SKM-1 treated with dmso at 0.1 percent for 144 hours (cell line): ENCODE results near the gene MDFIC2.
"Not testable (repeated sequence)": the region's sequence is repeated elsewhere in the genome, so short reads cannot be mapped to it uniquely, and the experiment has no call there.

ENCODE experiments used
- DNase-seq: peaks from one replicate; lab custom pipeline; 2025; ENCODE audit not compliant: unreplicated experiment; lab: John Stamatoyannopoulos, UW

MDFIC2 gene

DNA sequence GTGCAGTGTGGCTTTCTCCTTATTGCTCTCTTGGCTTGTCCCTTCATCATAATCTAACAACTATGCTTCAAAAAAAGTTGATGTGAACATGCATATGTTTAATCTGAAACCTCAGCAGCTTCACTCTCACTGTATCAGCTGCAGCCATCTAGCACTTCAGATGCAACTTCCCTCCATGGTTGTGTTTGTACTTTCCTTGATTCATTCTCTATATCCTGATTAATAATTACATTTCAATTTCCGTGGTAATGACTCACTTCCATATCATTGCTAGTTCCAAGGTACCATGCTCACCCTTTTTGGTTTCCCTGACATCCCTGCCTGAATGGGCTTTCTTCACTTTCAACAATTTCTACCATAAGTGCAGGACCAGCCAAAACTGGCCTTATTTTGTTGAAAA is 51.2 kb downstream of the MDFIC2 start:
- no peak for DNase-seq

DNA sequence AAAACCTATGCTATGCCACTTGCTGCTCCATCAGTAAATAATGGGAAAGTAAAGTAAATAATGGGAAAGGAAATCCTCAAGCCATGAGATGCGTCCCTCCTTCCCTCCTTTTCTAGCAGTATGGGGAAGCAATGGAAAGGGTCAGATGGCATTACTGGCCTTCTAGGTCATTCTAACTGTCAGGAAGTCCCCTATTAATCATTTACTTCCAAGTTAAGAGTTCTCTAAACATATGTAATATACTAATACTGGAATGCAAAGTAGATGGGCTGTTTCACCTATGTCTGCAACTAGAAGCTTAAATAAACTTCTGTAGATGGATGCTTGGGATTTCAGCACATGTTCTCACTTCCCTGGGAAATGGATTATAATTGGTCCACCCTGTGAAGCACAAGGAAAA is 55.9 kb downstream of the MDFIC2 start:
- no peak for DNase-seq

- no peak for DNase-seq
Observed at GRCh38 chr3:70250492-70250891, 61.9 kb downstream of the MDFIC2 start.

GRCh38 chr3:70249509-70250160 is 62.8 kb downstream of the MDFIC2 start:
- no peak for DNase-seq

DNA sequence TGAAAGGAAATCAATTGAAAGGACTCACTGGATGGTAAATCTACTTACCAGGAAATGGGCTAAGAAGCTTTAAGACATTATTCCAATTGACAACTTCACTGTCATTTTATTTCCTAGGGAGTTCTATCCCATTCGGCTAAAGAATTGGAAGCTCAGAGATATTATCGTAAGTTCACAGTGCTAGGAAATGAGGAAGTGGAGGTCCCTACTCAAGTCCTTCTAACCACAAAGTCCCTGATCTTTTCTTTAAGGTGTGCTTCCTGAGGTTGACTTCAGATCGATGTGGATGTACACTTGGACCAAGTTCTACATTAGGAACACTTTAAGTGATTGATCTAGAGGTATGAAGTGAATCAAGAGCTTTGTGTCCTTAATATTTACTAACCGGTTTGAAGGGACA is 63.6 kb downstream of the MDFIC2 start:
- DNase-seq, result peak; percentile 1

GRCh38 chr3:70247955-70248354 is 64.5 kb downstream of the MDFIC2 start:
- DNase-seq, result no peak

GRCh38 chr3:70245746-70246525 is 66.5 kb downstream of the MDFIC2 start:
- no peak for DNase-seq

GRCh38 chr3:70244422-70244821 is 68.0 kb downstream of the MDFIC2 start:
- DNase-seq, result no peak

DNA sequence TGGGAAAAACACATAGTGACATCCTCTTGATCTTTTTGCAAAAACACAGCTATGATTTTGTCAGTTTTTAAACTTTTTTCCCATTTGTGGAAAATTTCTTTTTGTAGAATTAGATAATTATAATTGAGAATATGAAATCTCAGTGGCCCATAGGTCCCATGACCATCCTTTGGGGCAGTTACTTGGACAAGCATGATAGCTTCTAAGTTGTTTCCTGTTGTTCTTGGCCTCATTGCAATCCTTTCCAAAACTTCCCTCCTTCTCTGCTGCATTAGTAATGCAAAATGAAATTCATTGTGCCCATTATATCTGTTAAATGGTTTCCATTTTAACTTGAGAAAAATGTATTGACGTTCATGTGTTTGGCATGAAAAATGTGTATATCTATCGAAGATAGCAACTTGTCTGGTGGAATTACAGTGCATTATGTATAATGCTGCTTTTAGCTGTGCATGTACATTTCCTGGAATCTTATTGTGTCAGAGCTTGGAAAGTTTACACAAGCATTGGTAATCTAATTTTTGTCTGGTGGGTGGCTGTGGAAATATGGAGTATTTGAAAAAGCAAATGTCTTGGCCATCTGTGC is 70.0 kb downstream of the MDFIC2 start:
- no peak for DNase-seq

GRCh38 chr3:70233812-70234211 is 78.6 kb downstream of the MDFIC2 start:
- DNase-seq, result no peak

DNA sequence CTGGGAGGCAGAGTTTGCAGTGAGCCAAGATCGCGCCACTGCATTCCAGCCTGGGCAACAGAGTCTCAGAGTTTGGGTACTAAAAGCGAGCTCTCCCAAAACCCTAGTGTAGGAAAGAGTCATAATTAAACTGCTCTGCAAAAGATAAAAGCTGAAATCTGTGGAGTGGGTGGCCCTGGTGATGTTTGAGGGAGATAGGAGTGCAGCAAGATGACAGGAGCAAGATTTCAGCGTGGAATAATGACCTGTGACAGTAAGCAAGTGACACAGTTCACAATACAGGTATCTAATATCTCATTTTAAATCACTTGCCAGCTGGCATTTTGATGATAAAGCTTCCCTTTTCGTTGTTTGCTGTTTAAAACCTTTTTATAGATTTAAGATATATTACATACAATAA is 79.3 kb downstream of the MDFIC2 start:
- DNase-seq, result no peak

DNA sequence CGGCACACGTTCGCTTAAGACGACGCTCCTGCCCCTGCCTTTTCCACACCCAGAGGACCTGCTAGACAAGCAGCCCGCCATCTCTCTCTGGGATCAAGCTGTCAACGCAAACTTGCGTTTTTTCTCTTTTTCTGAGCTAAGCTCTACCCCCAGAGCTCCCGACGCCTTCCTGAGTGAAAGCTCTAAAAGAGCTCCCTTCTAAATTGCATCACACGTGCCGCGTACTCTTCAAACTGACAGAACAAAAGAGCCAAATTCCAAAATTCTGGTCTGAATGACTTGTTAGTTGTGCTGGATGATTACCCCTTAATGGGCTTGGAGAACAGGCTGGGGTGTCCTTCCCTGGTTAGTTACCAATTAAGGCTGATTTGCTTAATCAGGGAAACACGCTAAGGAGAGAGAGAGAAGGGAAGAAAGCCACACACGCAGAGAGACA is 81.2 kb downstream of the MDFIC2 start:
- DNase-seq, result no peak

DNA sequence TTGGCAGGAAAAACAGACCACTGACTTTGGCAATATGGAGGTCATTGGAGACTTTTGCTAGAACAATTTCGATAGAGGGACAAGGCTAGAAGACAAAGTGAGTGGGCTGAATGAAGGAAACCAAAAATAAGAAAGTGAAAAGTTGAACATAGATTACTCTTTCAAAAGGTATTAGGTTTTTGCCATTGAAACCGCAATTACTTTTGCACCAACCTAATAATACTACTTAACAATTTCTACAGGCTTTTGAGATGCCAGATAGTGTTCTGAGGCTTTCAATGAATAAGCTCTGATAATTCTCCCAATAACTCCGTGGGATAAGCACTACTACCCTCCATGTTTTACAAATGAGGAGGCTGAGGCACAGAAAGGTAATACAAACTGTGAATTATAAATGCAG is 85.0 kb downstream of the MDFIC2 start:
- DNase-seq, result no peak

DNA sequence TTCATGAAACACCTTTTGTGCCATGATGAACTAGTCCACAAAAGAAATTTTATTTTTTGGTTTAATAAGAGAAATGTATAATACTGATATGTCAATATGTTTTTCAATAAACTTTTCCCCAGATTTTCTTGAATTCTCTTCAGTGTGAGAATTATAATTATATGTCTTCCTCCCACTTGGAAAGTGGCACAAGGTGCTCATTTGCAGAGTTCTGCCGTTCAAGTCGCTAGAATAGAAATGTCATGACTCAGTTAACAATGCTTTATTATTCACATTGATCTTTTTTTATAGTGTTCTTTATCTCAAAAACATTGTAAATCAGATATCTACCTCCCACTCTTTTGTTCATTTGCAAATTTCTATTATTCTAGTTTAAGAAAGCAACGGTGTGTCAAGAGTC is 87.3 kb downstream of the MDFIC2 start:
- no peak for DNase-seq

DNA sequence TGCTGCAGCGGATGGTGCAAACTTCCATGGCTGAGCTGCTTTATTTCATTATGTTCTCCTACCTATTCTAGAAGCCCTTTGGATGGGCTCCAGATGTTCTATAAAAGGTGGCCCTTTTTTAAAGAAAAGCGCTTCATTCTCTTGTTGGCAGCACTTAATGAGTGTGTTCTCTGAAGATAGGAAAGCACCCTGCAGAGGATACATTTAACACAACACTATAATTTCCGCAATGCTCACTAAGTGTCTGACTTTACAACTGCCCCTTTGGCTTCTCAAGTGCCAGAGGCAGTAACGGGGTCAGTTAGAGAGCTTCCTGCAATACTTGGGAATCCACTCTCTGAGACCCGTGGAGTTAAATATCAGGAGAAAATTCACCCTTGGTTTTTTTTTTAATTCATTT is 88.1 kb downstream of the MDFIC2 start:
- DNase-seq, result no peak

DNA sequence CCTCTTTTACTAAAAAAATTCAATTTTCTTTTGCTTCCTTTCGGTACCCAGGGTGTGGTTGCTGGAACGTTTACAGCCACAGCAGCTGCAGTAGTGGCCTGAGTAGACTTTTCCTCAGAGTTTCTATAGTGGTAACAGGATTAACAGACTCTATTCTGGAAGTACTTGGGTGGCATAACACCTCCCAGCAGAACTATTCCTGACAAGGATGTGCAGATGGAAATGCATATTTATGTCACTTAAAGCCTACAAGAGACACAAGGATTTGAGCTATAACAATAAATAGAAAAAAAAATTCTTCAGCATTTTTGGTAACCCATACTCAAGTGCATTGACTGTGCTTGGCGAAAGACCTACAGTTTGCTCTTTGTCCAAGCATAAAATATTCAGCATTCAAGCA is 94.0 kb downstream of the MDFIC2 start:
- no peak for DNase-seq

- not testable (repeated sequence) for DNase-seq
Observed at GRCh38 chr3:70211274-70211673, 101.2 kb downstream of the MDFIC2 start.

GRCh38 chr3:70201975-70202374 is 110.5 kb downstream of the MDFIC2 start:
- no peak for DNase-seq

GRCh38 chr3:70189884-70190473 is 122.5 kb downstream of the MDFIC2 start:
- no peak for DNase-seq

DNA sequence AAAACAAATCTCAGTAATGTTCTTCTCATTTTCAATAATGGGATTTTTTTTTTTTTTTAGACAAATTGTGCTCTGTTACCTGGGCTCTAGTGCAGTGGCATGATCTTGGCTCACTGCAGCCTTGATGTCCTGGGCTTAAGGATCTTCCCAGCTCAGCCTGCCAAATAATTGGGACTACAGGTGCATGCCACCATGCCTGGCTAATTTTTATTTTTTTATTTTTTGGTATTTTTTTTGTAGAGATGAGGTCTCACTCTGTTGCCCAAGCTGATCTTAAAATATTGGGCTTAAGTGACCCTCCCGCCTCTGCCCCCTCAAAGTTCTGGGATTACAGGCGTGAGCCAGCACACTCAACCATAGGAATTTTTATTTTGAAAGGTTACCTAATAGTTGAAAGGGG is 126.2 kb downstream of the MDFIC2 start:
- no peak for DNase-seq

DNA sequence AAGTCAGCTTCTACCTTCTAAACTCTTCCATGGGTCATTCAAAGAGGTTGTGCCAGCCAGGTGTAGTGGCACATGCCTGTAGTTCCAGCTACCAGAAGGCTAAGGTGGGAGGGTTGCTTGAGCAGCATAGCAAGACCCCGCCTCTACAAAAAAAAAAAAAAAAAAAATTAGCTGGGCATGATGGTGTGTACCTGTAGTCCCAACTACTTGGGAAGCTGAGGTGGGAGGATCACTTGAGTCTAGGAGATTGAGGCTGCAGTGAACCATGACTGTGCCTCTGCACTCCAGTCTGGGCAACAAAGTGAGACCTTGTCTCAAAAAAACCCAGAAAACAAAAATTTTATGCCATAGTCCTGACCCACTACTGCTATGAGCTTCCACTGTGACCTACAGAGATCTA is 126.8 kb downstream of the MDFIC2 start:
- DNase-seq, result no peak
